HG02759 (cell line): Measurements from ENCODE around the gene MRGPRF.

Experiments
- ATAC-seq: cut with Tn5 transposase; IDR thresholded peaks from one replicate; pipeline ENCODE4 v1.9.1; 2021; ENCODE audit warnings: mild to moderate bottlenecking, moderate library complexity; ENCODE audit not compliant: unreplicated experiment

MRGPRF gene, protein sequence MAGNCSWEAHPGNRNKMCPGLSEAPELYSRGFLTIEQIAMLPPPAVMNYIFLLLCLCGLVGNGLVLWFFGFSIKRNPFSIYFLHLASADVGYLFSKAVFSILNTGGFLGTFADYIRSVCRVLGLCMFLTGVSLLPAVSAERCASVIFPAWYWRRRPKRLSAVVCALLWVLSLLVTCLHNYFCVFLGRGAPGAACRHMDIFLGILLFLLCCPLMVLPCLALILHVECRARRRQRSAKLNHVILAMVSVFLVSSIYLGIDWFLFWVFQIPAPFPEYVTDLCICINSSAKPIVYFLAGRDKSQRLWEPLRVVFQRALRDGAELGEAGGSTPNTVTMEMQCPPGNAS

GRCh38 chr11:69013009-69013951, at the start of gene MRGPRF:
MRGPRF (minus strand) TSS chr11:69013246; CDS start chr11:69009901, 3,345 bp downstream.
- ATAC-seq: no peak

DNA sequence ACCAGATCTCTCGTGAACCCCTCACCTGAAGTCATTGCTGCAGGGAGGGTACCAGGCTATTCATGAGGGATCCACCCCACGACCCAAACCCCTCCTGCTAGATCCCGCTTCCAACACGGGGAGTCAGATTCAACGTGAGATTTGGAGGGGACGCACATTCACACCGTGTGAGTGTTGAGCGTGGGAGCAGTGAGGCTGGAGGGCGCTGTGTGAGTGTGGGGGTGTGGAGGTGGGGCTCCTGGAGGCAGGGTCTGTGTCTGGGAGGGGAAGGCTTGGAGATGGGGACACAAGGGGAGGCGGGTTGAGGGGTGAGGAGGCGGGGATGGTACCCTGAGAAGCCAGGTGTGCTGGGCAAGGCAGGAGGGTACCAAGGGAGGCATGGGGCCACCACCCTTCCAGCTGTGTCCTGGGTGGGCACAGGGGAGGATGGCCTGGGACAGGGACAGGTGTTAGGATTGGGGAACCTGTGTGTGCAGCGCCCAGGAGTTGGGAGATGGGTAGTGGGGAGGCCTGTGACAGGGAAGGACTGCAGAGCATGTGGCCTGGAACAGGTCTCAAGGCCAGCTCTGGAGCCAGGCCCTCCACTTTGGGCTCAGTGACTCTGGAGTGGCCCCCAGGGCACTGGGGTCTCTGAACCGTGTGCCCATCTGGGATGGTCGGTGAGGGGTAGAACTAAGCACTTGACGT, 49.3 kb upstream of the MRGPRF start:
- no peak for ATAC-seq

DNA sequence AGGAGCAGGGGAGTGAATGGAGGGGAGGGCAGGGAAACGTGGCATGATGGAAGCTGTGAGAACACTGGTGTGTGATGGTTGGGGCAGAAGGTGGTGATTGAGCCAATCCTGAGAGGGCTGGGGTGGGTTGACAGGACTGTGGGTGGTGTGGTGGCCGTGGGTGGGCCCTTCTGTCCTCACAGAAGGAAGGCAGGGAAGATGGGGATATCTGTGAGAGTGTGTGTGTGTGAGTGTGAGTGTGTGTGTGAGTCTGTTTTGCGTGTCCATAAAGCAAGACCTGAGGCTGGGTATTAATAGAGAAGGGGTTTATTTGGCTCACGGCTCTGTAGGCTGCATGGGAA, 48.6 kb upstream of the MRGPRF start:
- no peak for ATAC-seq

GRCh38 chr11:69060806-69061712, 48.0 kb upstream of the MRGPRF start:
- ATAC-seq: no peak

GRCh38 chr11:69059985-69060384, 46.9 kb upstream of the MRGPRF start:
- ATAC-seq: no peak

DNA sequence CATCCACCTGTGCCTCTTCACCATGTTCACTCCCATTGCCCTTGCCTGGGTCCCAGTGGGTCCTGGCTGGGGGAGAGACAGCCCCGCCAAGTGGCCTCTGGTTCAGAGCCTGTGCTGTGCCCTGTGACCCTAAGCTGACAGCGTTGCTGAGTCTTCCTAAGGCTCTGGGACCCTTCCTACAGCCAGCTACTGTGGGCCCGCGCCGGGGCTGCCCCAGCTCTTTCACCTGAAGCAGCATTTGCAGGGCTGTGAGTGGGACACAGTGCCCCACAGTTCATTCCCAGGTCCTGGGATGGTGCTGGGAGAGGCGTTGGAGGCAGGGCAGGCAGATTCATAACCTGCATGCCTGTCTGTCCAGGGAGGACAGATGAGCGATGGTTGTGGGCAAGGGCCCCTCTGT, 46.4 kb upstream of the MRGPRF start:
- ATAC-seq: no peak

GRCh38 chr11:69058511-69059270, 45.6 kb upstream of the MRGPRF start:
- no peak for ATAC-seq

DNA sequence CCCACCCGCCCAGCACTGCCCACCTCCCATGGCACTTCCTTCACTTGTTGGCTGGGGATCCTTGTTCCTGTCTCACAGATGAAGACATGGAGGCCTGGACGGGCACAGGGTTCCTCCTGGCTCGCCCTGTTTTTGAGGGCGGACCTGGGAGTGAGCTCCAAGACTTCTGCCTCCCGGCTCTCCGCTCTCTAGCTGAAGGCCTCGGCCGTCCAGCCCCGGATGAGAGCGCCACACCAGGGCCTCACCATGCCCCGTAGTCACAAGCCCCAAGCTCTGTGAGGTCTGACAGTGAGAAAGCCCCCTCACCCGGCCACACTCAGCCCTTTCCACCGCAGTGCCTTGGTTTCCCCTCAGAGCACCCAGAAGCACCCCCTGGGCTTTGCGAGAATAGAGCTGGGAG, 44.8 kb upstream of the MRGPRF start:
- ATAC-seq: no peak

DNA sequence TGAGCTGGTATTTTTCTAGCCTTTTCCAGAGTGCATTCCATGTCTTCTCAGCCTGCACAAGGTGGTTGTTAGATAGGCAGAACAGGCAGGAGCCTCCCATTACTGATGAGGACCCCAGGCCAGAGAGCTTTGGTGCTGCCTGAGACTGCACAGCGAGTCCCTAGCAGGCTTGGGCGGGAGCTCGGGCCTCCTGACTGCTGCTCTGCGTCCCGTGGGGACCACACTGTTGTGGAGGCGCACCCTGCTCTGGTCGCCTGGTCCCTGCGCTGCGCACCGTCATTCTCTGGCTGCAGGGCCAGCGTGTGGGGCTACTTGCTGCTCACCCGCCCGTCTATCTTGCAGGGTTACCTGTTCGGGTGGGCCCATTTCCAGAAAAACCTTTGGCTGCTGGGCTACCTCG, 44.2 kb upstream of the MRGPRF start:
- ATAC-seq: no peak

DNA sequence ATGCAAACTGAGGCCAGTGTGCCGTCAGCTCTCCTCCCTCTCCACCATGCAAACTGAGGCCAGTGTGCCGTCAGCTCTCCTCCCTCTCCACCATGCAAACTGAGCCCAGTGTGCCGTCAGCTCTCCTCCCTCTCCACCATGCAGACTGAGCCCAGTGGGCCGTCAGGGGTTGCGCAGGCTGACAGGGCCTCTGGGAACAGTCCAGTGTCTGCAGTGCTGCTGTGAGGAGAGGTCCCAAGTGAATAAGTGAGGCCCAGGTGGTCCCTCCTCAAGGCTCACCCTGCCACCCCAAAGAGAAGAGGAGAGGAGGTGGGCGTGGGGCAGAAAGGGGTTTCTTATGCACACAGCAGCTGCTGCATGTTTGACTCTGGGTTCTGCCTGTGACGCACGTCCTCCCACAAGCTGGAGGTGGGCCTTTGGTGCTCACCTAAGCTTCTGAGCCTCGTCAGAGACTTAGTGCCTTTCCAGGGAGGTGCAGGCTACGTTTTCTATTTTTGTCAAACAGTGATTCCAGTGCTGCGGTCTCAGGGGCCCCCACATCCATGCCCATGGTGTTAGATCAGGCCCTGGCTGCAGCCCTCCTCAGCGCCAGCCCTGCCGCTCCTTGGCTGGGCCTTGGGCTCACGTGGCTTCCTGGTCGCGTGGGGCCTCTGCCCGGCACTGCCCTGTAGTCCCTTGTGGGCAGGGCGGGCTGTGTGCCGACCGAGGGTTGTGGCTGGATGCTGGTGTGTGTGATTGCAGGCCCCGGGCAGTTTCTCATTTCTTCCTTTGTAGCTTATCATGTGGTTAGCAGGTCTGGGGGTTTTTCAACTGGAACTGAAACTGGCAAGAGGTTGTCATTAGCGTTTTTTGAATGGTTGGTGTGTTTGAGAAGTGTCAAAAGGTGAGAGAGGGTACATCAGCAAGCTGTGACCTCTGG, 42.8 kb upstream of the MRGPRF start:
- ATAC-seq: peak; percentile 86

- ATAC-seq: no peak
Measured at GRCh38 chr11:69055212-69055586, 42.2 kb upstream of the MRGPRF start.

DNA sequence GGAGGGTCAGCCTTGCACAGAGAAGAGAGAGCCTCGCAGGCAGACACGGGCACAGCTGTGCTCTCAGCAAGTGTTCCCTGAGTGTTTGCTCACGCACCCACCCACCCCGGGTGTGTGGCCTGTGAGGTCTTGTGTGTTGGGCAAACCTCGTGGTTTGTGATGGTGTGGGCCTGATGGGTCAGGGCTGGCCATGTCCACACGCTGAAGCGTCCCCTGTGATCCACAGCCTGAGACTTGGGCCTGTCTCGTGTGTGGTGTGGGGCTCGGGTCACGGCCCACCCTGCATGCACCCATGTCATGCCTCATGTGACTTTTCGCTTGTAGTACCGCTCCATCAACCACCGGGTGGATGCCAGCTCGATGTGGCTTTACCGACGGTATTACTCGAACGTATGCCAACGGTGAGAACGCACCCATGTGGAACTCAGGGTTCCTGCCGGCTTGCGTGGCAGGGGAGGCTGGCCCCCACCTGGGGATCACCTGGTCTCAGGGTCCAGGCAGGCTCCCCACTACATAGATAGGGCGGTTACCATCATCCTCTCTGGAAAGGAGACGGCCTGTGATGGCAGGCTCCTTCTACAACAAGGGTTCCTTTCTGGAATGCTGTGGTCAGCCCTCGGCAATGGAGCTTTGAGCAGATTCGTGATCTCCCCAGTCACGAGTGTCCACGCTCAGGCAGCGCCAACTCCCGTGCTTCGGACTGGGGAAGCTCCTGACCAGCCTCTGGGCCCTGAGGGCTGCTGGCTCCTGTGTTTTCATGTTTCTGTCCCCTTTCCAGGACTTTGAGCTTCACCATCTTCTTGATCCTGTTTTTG, 41.6 kb upstream of the MRGPRF start:
- ATAC-seq: no peak

- no peak for ATAC-seq
Measured at GRCh38 chr11:69053546-69054396, 40.7 kb upstream of the MRGPRF start.

DNA sequence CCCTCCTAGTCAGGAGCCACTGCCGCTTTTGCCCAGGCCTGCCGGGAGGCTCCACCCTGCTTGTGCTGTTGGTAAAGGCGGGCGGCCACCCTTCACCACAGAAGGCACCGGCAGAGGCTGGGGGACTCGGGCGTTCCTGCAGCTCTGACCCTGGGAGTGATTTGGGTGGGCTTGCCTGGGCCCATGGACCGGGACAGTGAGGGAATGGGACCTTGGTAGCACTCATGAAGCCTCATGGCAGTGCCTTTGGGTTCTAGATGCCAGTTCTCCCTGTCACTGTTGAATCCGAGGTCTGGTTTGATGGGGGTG, 40.1 kb upstream of the MRGPRF start:
- no peak for ATAC-seq

DNA sequence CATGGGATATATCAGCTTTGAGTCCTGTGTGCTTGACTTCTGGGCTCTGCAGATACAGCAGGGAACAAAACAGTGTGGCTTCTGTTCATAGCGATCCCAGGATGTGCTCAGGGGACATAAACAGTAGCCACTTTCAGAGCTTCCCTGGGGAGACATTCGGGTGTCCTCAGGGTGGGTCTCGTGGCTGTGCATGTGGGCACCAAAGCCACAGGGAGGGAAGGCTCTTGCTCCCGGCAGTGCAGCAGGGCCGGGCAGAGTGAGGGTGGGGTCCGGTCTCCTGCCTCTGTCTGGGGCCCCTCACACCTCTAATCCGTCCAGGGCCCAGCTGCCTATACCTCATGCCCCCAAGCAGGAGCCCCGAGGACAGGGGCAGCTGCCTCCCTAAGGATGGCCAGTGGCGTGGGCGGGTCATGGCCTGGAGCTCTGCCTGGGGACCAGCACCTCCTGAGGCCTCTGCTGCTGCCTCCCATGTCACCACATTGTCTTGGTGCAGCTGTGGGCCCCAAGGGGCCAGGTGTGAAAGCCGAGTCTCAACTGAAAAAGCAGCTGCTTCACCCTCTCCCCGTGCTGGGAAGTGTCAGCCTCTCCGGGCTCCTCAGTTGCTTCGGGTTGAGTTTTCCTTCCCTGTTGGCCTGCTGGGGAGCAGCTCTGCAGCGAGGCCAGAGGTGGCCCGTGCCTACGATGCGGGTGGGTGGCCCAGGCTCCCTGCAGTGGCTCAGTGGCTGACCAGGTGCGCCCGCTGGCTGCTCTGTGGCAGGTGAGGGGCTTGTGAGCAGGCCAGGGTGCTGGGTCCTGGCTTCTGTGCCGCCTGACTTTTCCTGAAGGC, 39.5 kb upstream of the MRGPRF start:
- no peak for ATAC-seq
